Vagina (tissue), 2 donors: ENCODE results near the gene LPIN1.

Source experiments
- POLR2A ChIP-seq, 2 donors: fragments of 450-650 bp; IDR thresholded peaks; one replicate each; pipeline ENCODE4 v1.6.1; 2017; ENCODE audit warnings: antibody characterized with exemption in 2 of 2, mild to moderate bottlenecking in 2 of 2, moderate library complexity in 2 of 2
- POLR2AphosphoS5 ChIP-seq, 2 donors: sonication (generic); formaldehyde crosslinking; IDR thresholded peaks; one replicate each; pipeline ENCODE4 v1.9.0; 2017; ENCODE audit warnings: antibody characterized with exemption in 2 of 2, mild to moderate bottlenecking in 2 of 2, low read depth in 1 of 2; ENCODE audit not compliant: insufficient read depth in 1 of 2
- TF ChIP-seq, protein P1 (sequence below), 3 experiments: fragments of 450-650 bp in 2 of 3; fragments of 200-600 bp in 1 of 3; sonication (generic) in 1 of 3; IDR thresholded peaks; one replicate each; pipeline ENCODE4 v1.5.1; 2017 to 2019; ENCODE audit warnings: antibody characterized with exemption in 3 of 3, mild to moderate bottlenecking in 2 of 3, moderate library complexity in 2 of 3

DNA sequence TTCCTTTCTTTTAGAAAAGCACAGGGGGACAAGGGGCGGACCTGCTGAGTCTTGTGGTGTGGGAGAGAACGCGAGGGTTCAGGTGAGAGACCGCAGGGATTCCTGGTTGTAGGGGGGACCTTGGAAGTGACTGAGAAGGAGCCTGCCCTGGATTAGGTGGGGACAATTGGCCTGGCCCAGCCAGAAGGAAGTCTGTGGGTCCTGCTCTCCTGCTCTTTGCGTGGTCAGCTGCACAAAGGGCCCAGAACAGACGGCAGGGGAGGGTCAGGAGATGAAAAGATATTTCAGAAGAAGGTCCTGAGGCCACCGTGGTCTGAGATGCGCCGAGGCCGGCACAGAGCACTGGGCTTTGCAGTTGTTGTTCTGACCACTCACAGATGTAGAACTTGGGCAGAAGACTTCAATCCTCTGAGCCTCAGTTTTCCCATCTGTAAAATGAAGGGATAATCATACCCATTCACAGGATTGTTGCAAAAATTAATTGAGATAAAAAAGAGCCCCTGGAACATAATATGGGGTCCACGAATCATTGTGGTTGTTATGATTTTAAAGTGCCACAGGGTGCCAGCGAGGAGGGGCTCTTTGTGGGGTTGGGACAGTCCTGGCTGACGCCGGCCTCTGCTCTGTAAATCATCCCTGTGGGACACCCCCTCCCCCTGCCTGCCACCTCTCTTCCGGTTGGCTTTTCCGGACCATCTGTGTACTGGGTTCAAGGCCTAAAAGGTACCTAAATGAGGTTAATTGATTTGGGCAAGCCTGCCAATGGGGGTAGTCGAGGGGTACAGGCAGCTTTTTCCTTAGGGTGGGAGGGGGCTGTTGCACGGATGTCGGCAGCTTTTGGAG lies 1.8 kb downstream of the LPIN1 start:
- TF ChIP-seq, protein P1, sequence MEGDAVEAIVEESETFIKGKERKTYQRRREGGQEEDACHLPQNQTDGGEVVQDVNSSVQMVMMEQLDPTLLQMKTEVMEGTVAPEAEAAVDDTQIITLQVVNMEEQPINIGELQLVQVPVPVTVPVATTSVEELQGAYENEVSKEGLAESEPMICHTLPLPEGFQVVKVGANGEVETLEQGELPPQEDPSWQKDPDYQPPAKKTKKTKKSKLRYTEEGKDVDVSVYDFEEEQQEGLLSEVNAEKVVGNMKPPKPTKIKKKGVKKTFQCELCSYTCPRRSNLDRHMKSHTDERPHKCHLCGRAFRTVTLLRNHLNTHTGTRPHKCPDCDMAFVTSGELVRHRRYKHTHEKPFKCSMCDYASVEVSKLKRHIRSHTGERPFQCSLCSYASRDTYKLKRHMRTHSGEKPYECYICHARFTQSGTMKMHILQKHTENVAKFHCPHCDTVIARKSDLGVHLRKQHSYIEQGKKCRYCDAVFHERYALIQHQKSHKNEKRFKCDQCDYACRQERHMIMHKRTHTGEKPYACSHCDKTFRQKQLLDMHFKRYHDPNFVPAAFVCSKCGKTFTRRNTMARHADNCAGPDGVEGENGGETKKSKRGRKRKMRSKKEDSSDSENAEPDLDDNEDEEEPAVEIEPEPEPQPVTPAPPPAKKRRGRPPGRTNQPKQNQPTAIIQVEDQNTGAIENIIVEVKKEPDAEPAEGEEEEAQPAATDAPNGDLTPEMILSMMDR (IDR thresholded peaks at IDR 0.05) = no peak
- TF ChIP-seq POLR2A (IDR thresholded peaks at IDR 0.05) (no peak), POLR2AphosphoS5 (IDR thresholded peaks at IDR 0.05; ENCODE audit: insufficient read depth in 1 of 2, low read depth in 1 of 2) (no peak)
